ENCODE results near the gene SH3RF3. TPM values are rescaled to one million over a fixed set of nuclear protein-coding genes. Genes with fewer than 3 reads are reported as not detected.

The SH3RF3 gene
- total RNA-seq, 2 experiments from 2014 or later = 1.8 to 2.0 TPM

GRCh38 chr2:109194620-109194937, 65.6 kb downstream of the SH3RF3 start:
- Mint-ChIP-seq H3K27me3 (ENCODE audit: low read depth) (no peaks in the 10 kb centered on the region), H3K27ac (no peak overlapping the region), H3K9me3 (no peaks in the 10 kb centered on the region), H3K4me3 (no peak overlapping the region), H3K4me1 (ENCODE audit: low read depth) (no peaks in the 10 kb centered on the region), H3K36me3 (ENCODE audit: low read depth) (no peaks in the 10 kb centered on the region)
- no peak for DNase-seq
- CTCF ChIA-PET = no interaction called here
- intact Hi-C loops (cut with micrococcal nuclease) = no loop called here

- intact Hi-C loops (cut with micrococcal nuclease) = no loop called here
- H3K4me1 Mint-ChIP-seq (ENCODE audit: low read depth) = no peaks in the 10 kb centered on the region
- no peaks in the 10 kb centered on the region for H3K27me3 Mint-ChIP-seq (ENCODE audit: low read depth)
- H3K9me3 Mint-ChIP-seq = no peaks in the 10 kb centered on the region
- no peak for DNase-seq
- H3K36me3 Mint-ChIP-seq (ENCODE audit: low read depth) = no peaks in the 10 kb centered on the region
- CTCF ChIA-PET = no interaction called here
- H3K4me3 Mint-ChIP-seq = no peak overlapping the region
- no peak overlapping the region for H3K27ac Mint-ChIP-seq
These were observed 66.4 kb downstream of the SH3RF3 start for GRCh38 chr2:109195193-109196045.

DNA sequence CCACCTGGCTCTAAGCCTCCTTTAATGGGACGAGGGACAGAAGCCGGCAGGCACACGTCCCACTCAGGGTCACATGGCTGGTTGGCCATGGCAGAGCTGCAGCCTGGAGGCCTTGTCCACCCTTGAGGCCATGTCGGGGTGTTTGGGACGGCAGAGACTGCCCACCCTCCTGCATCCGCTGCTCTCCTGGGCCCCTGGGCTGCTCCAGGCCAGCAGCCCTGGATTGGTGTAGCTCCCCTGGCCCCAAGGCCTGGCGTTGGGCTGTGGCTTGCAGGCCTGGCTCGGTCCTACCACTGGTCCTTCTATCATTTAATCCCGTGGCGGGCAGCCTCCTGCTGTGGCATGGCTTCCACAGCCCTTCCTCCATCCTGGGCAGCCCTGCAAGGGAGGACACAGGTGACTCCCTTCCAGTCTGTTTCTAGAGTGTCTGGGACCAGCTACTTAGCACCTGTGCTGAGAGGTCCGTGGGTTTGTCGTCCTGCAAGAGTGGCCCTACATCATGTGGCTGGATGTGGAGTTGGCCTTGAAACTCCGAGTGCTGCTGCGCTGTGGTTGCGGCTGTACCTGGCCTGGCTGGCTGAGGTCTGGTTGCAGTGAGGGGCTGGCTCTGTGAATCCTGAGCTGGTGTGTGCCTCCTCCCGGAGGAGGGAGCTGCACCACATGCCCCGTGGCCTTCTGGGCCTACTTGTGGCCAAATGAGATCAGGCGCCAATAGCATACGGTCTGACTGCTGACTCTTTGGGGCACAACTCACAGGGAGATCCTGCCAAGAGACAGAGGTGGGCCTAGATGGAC, 67.3 kb downstream of the SH3RF3 start:
- Mint-ChIP-seq H3K4me3 (no peak overlapping the region), H3K4me1 (ENCODE audit: low read depth) (no peaks in the 10 kb centered on the region), H3K36me3 (ENCODE audit: low read depth) (no peaks in the 10 kb centered on the region), H3K27ac (no peak overlapping the region), H3K27me3 (ENCODE audit: low read depth) (no peaks in the 10 kb centered on the region), H3K9me3 (no peaks in the 10 kb centered on the region)
- DNase-seq = no peak
- CTCF ChIA-PET = no interaction called here
- intact Hi-C loops (cut with micrococcal nuclease) = no loop called here

DNA sequence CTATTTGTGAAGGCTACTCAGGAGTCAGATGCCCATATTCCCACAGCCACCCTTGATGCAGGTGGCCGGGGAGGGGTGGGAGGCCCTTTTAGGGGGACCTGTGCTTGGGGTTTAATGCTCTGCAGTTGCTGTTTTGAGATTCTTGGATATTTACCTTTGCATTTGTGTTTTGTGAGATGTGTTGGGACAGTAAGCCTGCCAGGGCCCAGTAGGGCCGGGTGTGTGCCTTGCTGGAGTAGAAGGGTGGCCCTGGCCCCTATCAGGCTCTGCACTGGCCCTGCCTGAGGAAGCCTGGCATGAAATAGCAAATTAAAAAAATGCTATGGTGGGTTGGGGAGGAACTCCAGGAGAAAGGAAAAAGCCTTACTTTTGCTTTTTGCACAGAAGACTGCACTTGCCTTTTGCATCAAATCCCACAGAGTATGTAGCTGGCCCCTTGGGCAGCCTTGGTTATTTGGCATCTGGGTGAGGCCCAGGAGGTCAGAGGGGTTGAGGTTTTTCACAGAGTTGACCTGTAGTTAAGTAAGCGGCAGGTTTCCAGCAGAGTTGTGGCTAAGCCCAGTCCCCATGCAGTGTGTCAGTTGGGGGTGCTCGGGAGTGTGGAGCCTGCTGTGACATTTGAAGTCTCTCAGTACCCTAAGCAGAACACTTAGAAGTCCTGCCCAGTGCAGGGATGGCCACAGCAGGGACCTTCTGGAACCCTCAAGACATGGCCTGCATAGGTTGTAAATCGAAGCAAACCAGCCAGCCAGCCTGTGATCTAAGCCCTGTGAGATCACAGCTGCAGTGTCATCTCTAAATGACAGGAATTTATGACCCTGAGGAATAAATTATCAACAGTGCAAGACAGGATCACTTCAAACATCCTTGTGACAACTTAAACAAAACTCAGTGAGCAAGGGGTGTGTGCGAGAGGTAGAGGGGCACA, 68.8 kb downstream of the SH3RF3 start:
- no peak overlapping the region for H3K27ac Mint-ChIP-seq
- H3K27me3 Mint-ChIP-seq (ENCODE audit: low read depth) = no peaks in the 10 kb centered on the region
- CTCF ChIA-PET = no interaction called here
- intact Hi-C loops (cut with micrococcal nuclease) = no loop called here
- no peaks in the 10 kb centered on the region for H3K9me3 Mint-ChIP-seq
- H3K36me3 Mint-ChIP-seq (ENCODE audit: low read depth) = no peaks in the 10 kb centered on the region
- no peak overlapping the region for H3K4me3 Mint-ChIP-seq
- DNase-seq = no peak
- no peaks in the 10 kb centered on the region for H3K4me1 Mint-ChIP-seq (ENCODE audit: low read depth)

GRCh38 chr2:109199790-109200189, 70.8 kb downstream of the SH3RF3 start:
- H3K27ac Mint-ChIP-seq = no peak overlapping the region

DNA sequence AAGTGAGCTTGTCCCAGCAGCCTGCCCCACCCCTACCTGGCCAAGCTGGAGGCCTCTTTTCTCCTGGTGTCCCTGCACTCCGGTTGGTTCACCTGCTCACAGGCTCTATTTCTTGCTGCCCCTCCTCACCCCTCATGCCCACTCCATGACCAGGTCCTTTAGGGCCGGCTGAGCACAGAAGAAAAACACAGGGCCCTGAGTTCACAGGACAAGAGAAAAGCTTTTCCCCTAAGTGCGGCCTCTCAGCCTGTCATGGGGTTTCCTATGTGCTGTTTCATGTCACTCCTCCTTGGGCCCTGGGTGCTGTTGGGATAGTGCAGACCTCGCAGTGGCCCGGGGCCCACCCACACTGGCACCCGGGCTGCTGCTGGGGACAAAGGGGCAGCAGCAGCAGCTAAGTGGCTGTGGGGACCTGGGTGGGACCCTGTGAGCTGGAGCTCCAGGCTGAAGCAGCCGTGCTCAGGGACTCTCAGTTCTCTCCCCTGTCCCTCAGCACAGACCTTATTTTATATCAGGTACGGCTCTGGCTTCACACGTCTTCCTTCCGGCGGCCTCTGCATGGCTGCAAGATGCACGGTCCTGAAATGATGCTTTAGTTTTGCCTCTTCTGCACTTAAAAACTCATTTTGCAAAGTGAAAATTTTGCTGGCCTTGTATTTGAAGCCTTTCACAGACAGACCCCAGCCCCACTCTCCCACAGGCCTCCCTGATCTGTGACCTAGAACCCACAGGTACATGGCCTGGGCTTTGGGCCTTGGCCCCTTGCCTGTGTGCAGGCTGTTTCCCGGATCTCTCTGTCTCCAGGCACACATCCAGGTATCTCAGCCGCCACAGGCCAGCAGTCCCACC, 71.8 kb downstream of the SH3RF3 start:
- intact Hi-C loops (cut with micrococcal nuclease) = no loop called here
- CTCF ChIA-PET = interaction anchor here (0.7 kb wide), 1 partner anchor 353 kb away, joined by 3 read pairs; no protein-coding TSS in a partner anchor
- Mint-ChIP-seq H3K27ac (no peak overlapping the region), H3K27me3 (ENCODE audit: low read depth) (no peaks in the 10 kb centered on the region), H3K4me1 (ENCODE audit: low read depth) (no peaks in the 10 kb centered on the region), H3K4me3 (no peak overlapping the region), H3K9me3 (no peaks in the 10 kb centered on the region), H3K36me3 (ENCODE audit: low read depth) (no peaks in the 10 kb centered on the region)
- DNase-seq = no peak

More at GRCh38 chr2:109199790-109200189, 70.8 kb downstream of the SH3RF3 start:
- CTCF ChIA-PET = no interaction called here
- Mint-ChIP-seq H3K36me3 (ENCODE audit: low read depth) (no peaks in the 10 kb centered on the region), H3K9me3 (no peaks in the 10 kb centered on the region), H3K4me1 (ENCODE audit: low read depth) (no peaks in the 10 kb centered on the region), H3K27me3 (ENCODE audit: low read depth) (no peaks in the 10 kb centered on the region), H3K4me3 (no peak overlapping the region)
- intact Hi-C loops (cut with micrococcal nuclease) = no loop called here
- DNase-seq = no peak

DNA sequence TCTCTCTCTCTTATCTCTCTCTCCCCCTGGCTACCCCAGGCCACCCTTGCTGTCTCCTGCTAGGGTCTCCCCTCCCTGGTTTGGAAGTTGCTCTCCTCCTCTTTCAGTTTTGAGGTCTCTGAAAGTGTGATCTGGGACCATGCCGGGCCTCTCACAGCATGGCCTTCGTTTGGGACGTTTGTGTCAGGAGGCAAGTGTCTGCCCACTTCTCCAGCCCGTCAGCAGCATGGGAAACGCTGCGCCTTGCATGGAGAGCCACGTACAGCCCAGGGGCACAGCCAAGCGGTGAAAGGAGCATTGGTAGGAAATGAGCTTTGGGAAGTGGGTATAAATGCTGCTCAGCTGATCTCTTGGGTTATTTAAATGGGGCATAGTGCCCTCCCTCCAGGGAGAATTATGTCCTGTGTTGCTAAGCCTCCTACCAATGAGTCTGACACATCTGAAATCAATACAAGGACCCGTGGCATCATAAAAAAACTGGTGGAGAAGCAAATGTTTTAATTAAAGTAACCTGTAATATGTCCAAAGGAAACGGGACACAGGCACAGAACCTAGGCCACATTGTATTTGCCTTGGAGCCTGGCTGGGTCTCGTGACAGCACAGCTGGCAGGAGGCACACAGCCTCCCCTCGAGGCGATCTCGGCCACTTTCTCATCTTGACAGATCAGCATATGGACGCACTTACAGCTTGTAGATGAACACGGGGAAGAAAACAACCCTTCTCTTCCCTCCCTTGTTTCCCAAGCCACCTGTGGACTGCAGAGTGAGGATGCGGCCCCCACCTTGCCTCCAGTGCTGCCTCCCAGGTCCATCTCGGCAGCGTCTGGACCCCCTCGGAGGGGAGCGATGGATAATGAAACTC, 72.7 kb downstream of the SH3RF3 start:
- no peak overlapping the region for H3K27ac Mint-ChIP-seq
- no peak for DNase-seq
- no peaks in the 10 kb centered on the region for H3K27me3 Mint-ChIP-seq (ENCODE audit: low read depth)
- CTCF ChIA-PET = no interaction called here
- H3K4me3 Mint-ChIP-seq = no peak overlapping the region
- intact Hi-C loops (cut with micrococcal nuclease) = no loop called here
- no peaks in the 10 kb centered on the region for H3K9me3 Mint-ChIP-seq
- no peaks in the 10 kb centered on the region for H3K4me1 Mint-ChIP-seq (ENCODE audit: low read depth)
- H3K36me3 Mint-ChIP-seq (ENCODE audit: low read depth) = no peaks in the 10 kb centered on the region

GRCh38 chr2:109202486-109202885, 73.5 kb downstream of the SH3RF3 start:
- intact Hi-C loops (cut with micrococcal nuclease) = no loop called here
- Mint-ChIP-seq H3K4me3 (no peak overlapping the region), H3K9me3 (no peaks in the 10 kb centered on the region), H3K27me3 (ENCODE audit: low read depth) (no peaks in the 10 kb centered on the region), H3K27ac (no peak overlapping the region), H3K36me3 (ENCODE audit: low read depth) (no peaks in the 10 kb centered on the region), H3K4me1 (ENCODE audit: low read depth) (no peaks in the 10 kb centered on the region)
- no peak for DNase-seq
- CTCF ChIA-PET = no interaction called here

- CTCF ChIA-PET = no interaction called here
- H3K4me3 Mint-ChIP-seq = no peak overlapping the region
- no peak overlapping the region for H3K27ac Mint-ChIP-seq
- intact Hi-C loops (cut with micrococcal nuclease) = no loop called here
- no peaks in the 10 kb centered on the region for H3K36me3 Mint-ChIP-seq (ENCODE audit: low read depth)
- peaks cover 1% of the 10 kb centered on the region for H3K27me3 Mint-ChIP-seq (ENCODE audit: low read depth)
- no peaks in the 10 kb centered on the region for H3K4me1 Mint-ChIP-seq (ENCODE audit: low read depth)
- no peaks in the 10 kb centered on the region for H3K9me3 Mint-ChIP-seq
- no peak for DNase-seq
These were observed 74.4 kb downstream of the SH3RF3 start for GRCh38 chr2:109203246-109204011.

DNA sequence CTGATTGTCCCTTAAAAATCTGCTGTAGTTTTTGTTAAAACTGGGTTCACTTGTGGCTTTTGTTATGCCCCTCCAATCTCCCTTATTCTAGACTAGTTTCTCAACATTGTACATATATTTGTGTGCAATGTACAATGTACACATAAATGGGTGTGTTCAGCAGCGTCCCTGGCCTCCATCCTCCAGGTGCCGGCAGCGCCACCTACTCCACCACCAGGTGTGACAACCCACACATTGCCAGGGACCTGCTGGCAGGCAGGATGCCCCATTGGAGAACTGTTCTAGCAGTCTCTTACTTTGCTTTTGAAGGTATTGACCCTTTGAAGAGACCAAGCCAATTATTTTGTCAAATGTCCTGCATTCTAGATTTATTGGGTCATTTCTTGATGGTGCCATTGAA, 75.4 kb downstream of the SH3RF3 start:
- no peak overlapping the region for H3K27ac Mint-ChIP-seq
- peaks cover 4% of the 10 kb centered on the region for H3K27me3 Mint-ChIP-seq (ENCODE audit: low read depth)
- H3K36me3 Mint-ChIP-seq (ENCODE audit: low read depth) = no peaks in the 10 kb centered on the region
- no peak overlapping the region for H3K4me3 Mint-ChIP-seq
- DNase-seq = no peak
- intact Hi-C loops (cut with micrococcal nuclease) = no loop called here
- H3K4me1 Mint-ChIP-seq (ENCODE audit: low read depth) = no peaks in the 10 kb centered on the region
- CTCF ChIA-PET = no interaction called here
- H3K9me3 Mint-ChIP-seq = no peaks in the 10 kb centered on the region

DNA sequence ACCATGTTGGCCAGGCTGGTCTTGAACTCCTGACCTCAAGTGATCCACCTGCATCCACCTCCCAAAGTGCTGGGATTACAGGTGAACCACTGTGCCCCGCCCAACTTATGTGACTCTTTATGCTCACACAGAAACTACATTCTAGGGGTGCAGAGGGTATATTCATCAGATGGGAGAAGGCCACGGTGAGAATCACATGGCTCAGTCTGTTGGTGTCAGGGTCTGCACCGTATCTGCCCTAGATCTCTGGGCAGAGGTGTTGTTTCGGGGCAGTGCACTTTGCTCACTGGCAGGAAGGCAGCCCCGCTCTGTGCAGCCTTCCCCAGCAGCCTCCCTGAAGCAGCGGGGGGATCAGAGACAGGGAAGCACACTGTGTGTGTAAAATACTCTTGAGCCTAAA, 76.4 kb downstream of the SH3RF3 start:
- Mint-ChIP-seq H3K4me3 (no peak overlapping the region), H3K36me3 (ENCODE audit: low read depth) (no peaks in the 10 kb centered on the region), H3K9me3 (no peaks in the 10 kb centered on the region), H3K27me3 (ENCODE audit: low read depth) (peaks cover 12% of the 10 kb centered on the region), H3K4me1 (ENCODE audit: low read depth) (peaks cover 6% of the 10 kb centered on the region), H3K27ac (no peak overlapping the region)
- intact Hi-C loops (cut with micrococcal nuclease) = no loop called here
- CTCF ChIA-PET = no interaction called here
- DNase-seq = no peak
